Mesenchymal stem cell (in vitro differentiated cells and primary cell): ENCODE data around the gene NTHL1.

Source experiments
- DNase-seq: peaks from one replicate; pipeline ENCODE4 v3.0.0-alpha.2; 2013
- H2AFZ ChIP-seq: one replicate; pipeline ENCODE4 v1.6.1; 2013; ENCODE audit warnings: low read depth, mild to moderate bottlenecking, control low read depth, inconsistent platforms, low read length, moderate library complexity
- H2AK5ac ChIP-seq: 2 replicates; pipeline ENCODE4 v1.6.1; 2013; ENCODE audit warnings: low read length, moderate library complexity, mild to moderate bottlenecking, inconsistent platforms; ENCODE audit not compliant: severe bottlenecking
- H2BK120ac ChIP-seq: one replicate; pipeline ENCODE4 v1.6.1; 2013; ENCODE audit warnings: low read depth, mild to moderate bottlenecking, inconsistent platforms, low read length, moderate library complexity
- H2BK12ac ChIP-seq, 2 experiments: one replicate each; pipeline ENCODE4 v1.6.1; 2013; ENCODE audit warnings: inconsistent platforms in 2 of 2, low read length in 2 of 2, mild to moderate bottlenecking in 2 of 2, moderate library complexity in 2 of 2, control low read depth in 1 of 2
- H2BK15ac ChIP-seq: one replicate; pipeline ENCODE4 v1.6.1; 2013; ENCODE audit warnings: mild to moderate bottlenecking, low read depth, inconsistent platforms; ENCODE audit not compliant: poor library complexity, severe bottlenecking
- H2BK5ac ChIP-seq: 2 replicates; pipeline ENCODE4 v1.6.1; 2013; ENCODE audit warnings: low read depth, mild to moderate bottlenecking, low read length, control low read depth, inconsistent platforms; ENCODE audit not compliant: poor library complexity, severe bottlenecking
- H3K14ac ChIP-seq, 2 experiments: one replicate each; pipeline ENCODE4 v1.6.1; 2013; ENCODE audit warnings: inconsistent platforms in 2 of 2, low read length in 2 of 2, control low read depth in 1 of 2, mild to moderate bottlenecking in 1 of 2, moderate library complexity in 1 of 2
- H3K18ac ChIP-seq, 2 experiments: one replicate each; pipeline ENCODE4 v1.6.1; 2013; ENCODE audit warnings: inconsistent platforms in 2 of 2, low read length in 2 of 2, control low read depth in 1 of 2, low read depth in 1 of 2, mild to moderate bottlenecking in 1 of 2
- H3K23ac ChIP-seq, 2 experiments: one replicate each; pipeline ENCODE4 v1.6.1; 2013; ENCODE audit warnings: inconsistent platforms in 2 of 2, low read length in 2 of 2, mild to moderate bottlenecking in 2 of 2, moderate library complexity in 2 of 2, control low read depth in 1 of 2
- H3K27ac ChIP-seq: 2 replicates; pipeline ENCODE4 v1.5.1; 2013; ENCODE audit warnings: mild to moderate bottlenecking, moderate library complexity, low read length, control low read depth, inconsistent platforms; ENCODE audit not compliant: poor library complexity, severe bottlenecking
- H3K27me3 ChIP-seq, 2 experiments: 2 replicates each; pipeline versions ENCODE4 v1.6.1 to v1.7.0; 2013; ENCODE audit warnings: low read length in 2 of 2, mild to moderate bottlenecking in 2 of 2, moderate library complexity in 2 of 2, control low read depth in 1 of 2, inconsistent platforms in 1 of 2; ENCODE audit not compliant: control insufficient read depth in 1 of 2, insufficient read depth in 1 of 2
- H3K36me3 ChIP-seq, 2 experiments: 2 replicates each; pipeline versions ENCODE4 v1.6.1 to v1.7.0; 2013; ENCODE audit warnings: low read length in 2 of 2, control low read depth in 1 of 2, inconsistent platforms in 1 of 2, low read depth in 1 of 2, mild to moderate bottlenecking in 1 of 2; ENCODE audit not compliant: insufficient read depth in 2 of 2, control insufficient read depth in 1 of 2
- H3K4ac ChIP-seq, 2 experiments: one replicate each; pipeline ENCODE4 v1.6.1; 2013; ENCODE audit warnings: inconsistent platforms in 2 of 2, low read length in 2 of 2, mild to moderate bottlenecking in 2 of 2, moderate library complexity in 2 of 2, control low read depth in 1 of 2, low read depth in 1 of 2
- H3K4me1 ChIP-seq: 2 replicates; pipeline ENCODE4 v1.6.1; 2013; ENCODE audit warnings: low read depth, low read length, control low read depth; ENCODE audit not compliant: control insufficient read depth, insufficient read depth
- H3K4me2 ChIP-seq: 2 replicates; pipeline ENCODE4 v1.6.1; 2013; ENCODE audit warnings: low read length, mild to moderate bottlenecking, inconsistent platforms; ENCODE audit not compliant: poor library complexity, severe bottlenecking
- H3K4me3 ChIP-seq, 2 experiments: 2 replicates each; pipeline versions ENCODE4 v1.5.1 to v1.7.0; 2013; ENCODE audit warnings: low read length in 2 of 2, mild to moderate bottlenecking in 2 of 2, control low read depth in 1 of 2, low read depth in 1 of 2; ENCODE audit not compliant: insufficient read depth in 1 of 2
- H3K79me1 ChIP-seq: replicated peaks from 2 replicates; pipeline ENCODE4 v1.6.1; 2013; ENCODE audit warnings: mild to moderate bottlenecking, control low read depth, low read length, inconsistent platforms; ENCODE audit not compliant: poor library complexity, severe bottlenecking
- H3K9ac ChIP-seq: 2 replicates; pipeline ENCODE4 v1.7.0; 2013; ENCODE audit warnings: mild to moderate bottlenecking, low read length, moderate library complexity
- H3K9me3 ChIP-seq: 2 replicates; pipeline ENCODE4 v1.7.0; 2013; ENCODE audit warnings: mild to moderate bottlenecking, low read length; ENCODE audit not compliant: control insufficient read depth
- H4K8ac ChIP-seq: one replicate; pipeline ENCODE4 v1.6.1; 2013; ENCODE audit warnings: inconsistent platforms, mild to moderate bottlenecking, low read length, moderate library complexity
- H4K91ac ChIP-seq: one replicate; pipeline ENCODE4 v1.6.1; 2013; ENCODE audit warnings: mild to moderate bottlenecking, low read length, inconsistent platforms
- WGBS: methylation state at CpG from one replicate; pipeline ENCODE4 v1.1.7; 2013; ENCODE audit warnings: mixed read lengths; 5-methylcytosine and 5-hydroxymethylcytosine counted together

NTHL1 gene

GRCh38 chr16:2048116-2048543, 496 bp upstream of the NTHL1 start:
- Histone ChIP-seq H3K4me2 (peak overlapping the region; percentile 95), H3K9me3 (no peaks in the 10 kb centered on the region), H2BK12ac (peak overlapping the region in 1 of 2 experiments; percentile 43), H2AK5ac (peak overlapping the region; percentile 49), H3K4me1 (peaks cover 35% of the 10 kb centered on the region), H3K27me3 (no peaks in the 10 kb centered on the region), H3K36me3 (peaks cover 23 to 55% of the 10 kb centered on the region in 2 experiments), H3K4ac (peak overlapping the region in 1 of 2 experiments; percentile 64), H3K23ac (no peak overlapping the region), H3K79me1 (peaks cover 28% of the 10 kb centered on the region), H3K9ac (peak overlapping the region; percentile 89), H2AFZ (peak overlapping the region; percentile 92), H4K8ac (peak overlapping the region; percentile 45), H2BK5ac (peak overlapping the region; percentile 63), H4K91ac (no peak overlapping the region), H3K18ac (peak overlapping the region in 1 of 2 experiments; percentile 77), H3K14ac (peak overlapping the region in 1 of 2 experiments; percentile 11), H3K4me3 (peak overlapping the region; percentile 90 to 95), H3K27ac (no peak overlapping the region), H2BK15ac (no peak overlapping the region), H2BK120ac (no peak overlapping the region)
- no peak for DNase-seq
- 4% methylated on average over 30 of the region's 30 CpGs for WGBS

GRCh38 chr16:2046893-2047329, 723 bp downstream of the NTHL1 start:
- no peak for DNase-seq
- H3K27ac ChIP-seq: peak overlapping the region; percentile 55
- H3K23ac ChIP-seq: peak overlapping the region in 1 of 2 experiments; percentile 95
- H3K14ac ChIP-seq: peak overlapping the region in 1 of 2 experiments; percentile 49
- no peak overlapping the region for H2BK12ac ChIP-seq
- H3K36me3 ChIP-seq: peaks cover 11 to 49% of the 10 kb centered on the region in 2 experiments
- peak overlapping the region; percentile 95 for H3K4me2 ChIP-seq
- 37% methylated on average over 7 of the region's 8 CpGs for WGBS
- no peaks in the 10 kb centered on the region for H3K9me3 ChIP-seq
- no peak overlapping the region for H2BK120ac ChIP-seq
- no peak overlapping the region for H4K8ac ChIP-seq
- no peak overlapping the region for H4K91ac ChIP-seq
- H3K9ac ChIP-seq: peak overlapping the region; percentile 68
- H3K18ac ChIP-seq: peak overlapping the region in 1 of 2 experiments; percentile 56
- H2AFZ ChIP-seq: peak overlapping the region; percentile 75
- H3K4me1 ChIP-seq: peaks cover 35% of the 10 kb centered on the region
- H2BK5ac ChIP-seq: no peak overlapping the region
- H2AK5ac ChIP-seq: no peak overlapping the region
- peak overlapping the region; percentile 69 to 95 for H3K4me3 ChIP-seq
- no peaks in the 10 kb centered on the region for H3K27me3 ChIP-seq
- H3K79me1 ChIP-seq: peaks cover 20% of the 10 kb centered on the region
- H2BK15ac ChIP-seq: no peak overlapping the region
- no peak overlapping the region for H3K4ac ChIP-seq

- no peak overlapping the region for H3K4me3 ChIP-seq
- peak overlapping the region in 1 of 2 experiments; percentile 54 for H2BK12ac ChIP-seq
- H3K36me3 ChIP-seq: peaks cover 4 to 42% of the 10 kb centered on the region in 2 experiments
- peak overlapping the region; percentile 4 for H4K91ac ChIP-seq
- peak overlapping the region in 1 of 2 experiments; percentile 71 for H3K4ac ChIP-seq
- 95% methylated on average over 16 of the region's 21 CpGs for WGBS
- H3K18ac ChIP-seq: peak overlapping the region in 1 of 2 experiments; percentile 56
- peak overlapping the region; percentile 62 for H2AK5ac ChIP-seq
- H3K4me2 ChIP-seq: no peak overlapping the region
- H3K27ac ChIP-seq: no peak overlapping the region
- H3K4me1 ChIP-seq: peaks cover 41% of the 10 kb centered on the region
- no peak overlapping the region for H3K9ac ChIP-seq
- H3K23ac ChIP-seq: peak overlapping the region in 1 of 2 experiments; percentile 46
- H2BK120ac ChIP-seq: no peak overlapping the region
- no peak overlapping the region for H2BK5ac ChIP-seq
- peak overlapping the region; percentile 34 for H2AFZ ChIP-seq
- H3K27me3 ChIP-seq: no peaks in the 10 kb centered on the region
- H2BK15ac ChIP-seq: peak overlapping the region; percentile 55
- DNase-seq: no peak
- H4K8ac ChIP-seq: no peak overlapping the region
- H3K79me1 ChIP-seq: peaks cover 16% of the 10 kb centered on the region
- no peak overlapping the region for H3K14ac ChIP-seq
- no peaks in the 10 kb centered on the region for H3K9me3 ChIP-seq
Observed at GRCh38 chr16:2045965-2046892, 1.4 kb downstream of the NTHL1 start.

- no peak overlapping the region for H3K4me3 ChIP-seq
- no peak overlapping the region for H2AFZ ChIP-seq
- H4K8ac ChIP-seq: peak overlapping the region; percentile 32
- peak overlapping the region; percentile 55 for H2BK15ac ChIP-seq
- H2BK120ac ChIP-seq: no peak overlapping the region
- peaks cover 16% of the 10 kb centered on the region for H3K79me1 ChIP-seq
- H3K9ac ChIP-seq: no peak overlapping the region
- no peak overlapping the region for H3K14ac ChIP-seq
- no peak overlapping the region for H3K23ac ChIP-seq
- H3K4me1 ChIP-seq: peaks cover 58% of the 10 kb centered on the region
- H2AK5ac ChIP-seq: no peak overlapping the region
- H3K9me3 ChIP-seq: no peaks in the 10 kb centered on the region
- no peak overlapping the region for H3K27ac ChIP-seq
- peak overlapping the region in 1 of 2 experiments; percentile 31 for H2BK12ac ChIP-seq
- no peaks in the 10 kb centered on the region for H3K27me3 ChIP-seq
- H4K91ac ChIP-seq: no peak overlapping the region
- no peak overlapping the region for H2BK5ac ChIP-seq
- WGBS: 95% methylated on average over 19 of the region's 22 CpGs
- H3K36me3 ChIP-seq: peaks cover 0 to 36% of the 10 kb centered on the region in 2 experiments
- DNase-seq: no peak
- no peak overlapping the region for H3K4ac ChIP-seq
- no peak overlapping the region for H3K18ac ChIP-seq
- no peak overlapping the region for H3K4me2 ChIP-seq
Observed at GRCh38 chr16:2044541-2044940, 3.1 kb downstream of the NTHL1 start.
